Panc1 (cell line): Measurements from ENCODE around the gene IGSF3. TPM values are rescaled to one million over a fixed set of nuclear protein-coding genes. Genes with fewer than 3 reads are reported as not detected.

Experiments used
- ATAC-seq: fragments of 200-7000 bp; cut with Tn5 transposase; 2 replicates; pipeline ENCODE4 v1.9.1; 2020; ENCODE audit warnings: mild to moderate bottlenecking, moderate library complexity
- BruUV-seq: library from RNA; stranded (reverse); fragments of 400-500 nt; replicated peaks from 2 replicates; lab custom pipeline; 2021; lab: Mats Ljungman, UMichigan
- CTCF ChIA-PET: fragments of 300-600 bp; sonication (Branson Sonifier 250); formaldehyde crosslinking; loops from one replicate; lab custom pipeline; 2022; ENCODE audit warnings: antibody characterized with exemption; lab: Charles Lee
- POLR2A ChIA-PET: fragments of 300-600 bp; sonication (Branson Sonifier 250); formaldehyde crosslinking; loops from one replicate; lab custom pipeline; 2022; ENCODE audit warnings: antibody characterized with exemption; lab: Charles Lee
- DNase-seq: peaks from one replicate; pipeline ENCODE4 v3.0.0-alpha.2; 2010; ENCODE audit warnings: low read depth, low spot score
- H3K27ac ChIP-seq: 2 replicates; pipeline ENCODE4 v1.5.1; 2011; ENCODE audit warnings: mild to moderate bottlenecking, low read length, inconsistent platforms
- H3K27me3 ChIP-seq: fragments of 200-500 bp; sonication (Bioruptor generic); 2 replicates; pipeline ENCODE4 v1.6.0; 2014; ENCODE audit warnings: low read length, inconsistent platforms; ENCODE audit not compliant: control insufficient read depth, insufficient read depth
- H3K36me3 ChIP-seq: fragments of 200-500 bp; sonication (Bioruptor generic); 2 replicates; pipeline ENCODE4 v1.5.1; 2014; ENCODE audit warnings: inconsistent platforms, mild to moderate bottlenecking, low read length, moderate library complexity; ENCODE audit not compliant: control insufficient read depth, insufficient read depth
- H3K4me1 ChIP-seq: 2 replicates; pipeline ENCODE4 v1.5.1; 2011; ENCODE audit warnings: inconsistent platforms, mild to moderate bottlenecking, low read length, moderate library complexity; ENCODE audit not compliant: control insufficient read depth, insufficient read depth
- H3K4me3 ChIP-seq, 2 experiments: 2 replicates each; pipeline ENCODE4 v1.5.1; 2011 to 2012; ENCODE audit warnings: low read depth in 2 of 2, low read length in 2 of 2, mild to moderate bottlenecking in 2 of 2, inconsistent platforms in 1 of 2, moderate library complexity in 1 of 2
- H3K9me3 ChIP-seq: fragments of 200-500 bp; sonication (Bioruptor generic); 2 replicates; pipeline ENCODE4 v1.5.1; 2014; ENCODE audit warnings: low read depth, mild to moderate bottlenecking, inconsistent platforms, low read length, moderate library complexity; ENCODE audit not compliant: control insufficient read depth, insufficient read depth
- POLR2AphosphoS5 ChIP-seq: IDR thresholded peaks from 2 replicates; pipeline ENCODE4 v1.6.1; 2012; ENCODE audit warnings: mild to moderate bottlenecking, low read depth, low read length, moderate library complexity
- SIN3A ChIP-seq: IDR thresholded peaks from 2 replicates; pipeline ENCODE4 v1.6.1; 2012; ENCODE audit warnings: low read depth, mild to moderate bottlenecking, low read length, moderate library complexity, borderline replicate concordance; ENCODE audit not compliant: insufficient read depth
- TCF7L2 ChIP-seq: IDR thresholded peaks from 2 replicates; pipeline ENCODE4 v1.6.1; 2011; ENCODE audit warnings: mild to moderate bottlenecking, low read depth, low read length, inconsistent platforms
- in situ Hi-C: cut with HindIII; loops from 2 replicates; pipeline ENCODE4 v1.10.0; 2016; ENCODE audit warnings: low sequenced_read_pairs, low pct_unique_long_range_greater_than_20kb
- intact Hi-C: fragments of 100-400 bp; cut with micrococcal nuclease; formaldehyde crosslinking; loops from one replicate; pipeline ENCODE4 v1.10.0; 2022; ENCODE audit not compliant: unreplicated experiment
- total RNA-seq: library from RNA; stranded (reverse); gene quantifications from one replicate; pipeline ENCODE4 v1.2.1, GENCODE V29; 2021; ENCODE audit not compliant: unreplicated experiment
- TF ChIP-seq, protein P1 (sequence below): fragments of 450-650 bp; IDR thresholded peaks from 2 replicates; pipeline ENCODE4 v1.5.1; 2017; ENCODE audit warnings: mild to moderate bottlenecking
- TF ChIP-seq, protein P2 (sequence below), 2 experiments: IDR thresholded peaks; 2 replicates each; pipeline ENCODE4 v1.6.1; 2011 to 2012; ENCODE audit warnings: low read depth in 2 of 2, control low read depth in 1 of 2, low read length in 1 of 2, mild to moderate bottlenecking in 1 of 2, moderate library complexity in 1 of 2; ENCODE audit not compliant: insufficient read depth in 1 of 2

IGSF3 gene
- total RNA-seq, 1 experiment from 2014 or later: 9.3 TPM

- ATAC-seq (no peak), DNase-seq (no peak)
- no TSS peak for BruUV-seq
- ChIA-PET CTCF (no interaction called here), POLR2A (no interaction called here)
- H3K36me3 ChIP-seq: no peaks in the 10 kb centered on the region
- in situ Hi-C loops (no loop called here), intact Hi-C loops (no loop called here)
- TF ChIP-seq, protein P1, sequence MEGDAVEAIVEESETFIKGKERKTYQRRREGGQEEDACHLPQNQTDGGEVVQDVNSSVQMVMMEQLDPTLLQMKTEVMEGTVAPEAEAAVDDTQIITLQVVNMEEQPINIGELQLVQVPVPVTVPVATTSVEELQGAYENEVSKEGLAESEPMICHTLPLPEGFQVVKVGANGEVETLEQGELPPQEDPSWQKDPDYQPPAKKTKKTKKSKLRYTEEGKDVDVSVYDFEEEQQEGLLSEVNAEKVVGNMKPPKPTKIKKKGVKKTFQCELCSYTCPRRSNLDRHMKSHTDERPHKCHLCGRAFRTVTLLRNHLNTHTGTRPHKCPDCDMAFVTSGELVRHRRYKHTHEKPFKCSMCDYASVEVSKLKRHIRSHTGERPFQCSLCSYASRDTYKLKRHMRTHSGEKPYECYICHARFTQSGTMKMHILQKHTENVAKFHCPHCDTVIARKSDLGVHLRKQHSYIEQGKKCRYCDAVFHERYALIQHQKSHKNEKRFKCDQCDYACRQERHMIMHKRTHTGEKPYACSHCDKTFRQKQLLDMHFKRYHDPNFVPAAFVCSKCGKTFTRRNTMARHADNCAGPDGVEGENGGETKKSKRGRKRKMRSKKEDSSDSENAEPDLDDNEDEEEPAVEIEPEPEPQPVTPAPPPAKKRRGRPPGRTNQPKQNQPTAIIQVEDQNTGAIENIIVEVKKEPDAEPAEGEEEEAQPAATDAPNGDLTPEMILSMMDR: no peak
- no peak for TF ChIP-seq POLR2AphosphoS5
- no peak for TF ChIP-seq SIN3A
- TF ChIP-seq, protein P2, sequence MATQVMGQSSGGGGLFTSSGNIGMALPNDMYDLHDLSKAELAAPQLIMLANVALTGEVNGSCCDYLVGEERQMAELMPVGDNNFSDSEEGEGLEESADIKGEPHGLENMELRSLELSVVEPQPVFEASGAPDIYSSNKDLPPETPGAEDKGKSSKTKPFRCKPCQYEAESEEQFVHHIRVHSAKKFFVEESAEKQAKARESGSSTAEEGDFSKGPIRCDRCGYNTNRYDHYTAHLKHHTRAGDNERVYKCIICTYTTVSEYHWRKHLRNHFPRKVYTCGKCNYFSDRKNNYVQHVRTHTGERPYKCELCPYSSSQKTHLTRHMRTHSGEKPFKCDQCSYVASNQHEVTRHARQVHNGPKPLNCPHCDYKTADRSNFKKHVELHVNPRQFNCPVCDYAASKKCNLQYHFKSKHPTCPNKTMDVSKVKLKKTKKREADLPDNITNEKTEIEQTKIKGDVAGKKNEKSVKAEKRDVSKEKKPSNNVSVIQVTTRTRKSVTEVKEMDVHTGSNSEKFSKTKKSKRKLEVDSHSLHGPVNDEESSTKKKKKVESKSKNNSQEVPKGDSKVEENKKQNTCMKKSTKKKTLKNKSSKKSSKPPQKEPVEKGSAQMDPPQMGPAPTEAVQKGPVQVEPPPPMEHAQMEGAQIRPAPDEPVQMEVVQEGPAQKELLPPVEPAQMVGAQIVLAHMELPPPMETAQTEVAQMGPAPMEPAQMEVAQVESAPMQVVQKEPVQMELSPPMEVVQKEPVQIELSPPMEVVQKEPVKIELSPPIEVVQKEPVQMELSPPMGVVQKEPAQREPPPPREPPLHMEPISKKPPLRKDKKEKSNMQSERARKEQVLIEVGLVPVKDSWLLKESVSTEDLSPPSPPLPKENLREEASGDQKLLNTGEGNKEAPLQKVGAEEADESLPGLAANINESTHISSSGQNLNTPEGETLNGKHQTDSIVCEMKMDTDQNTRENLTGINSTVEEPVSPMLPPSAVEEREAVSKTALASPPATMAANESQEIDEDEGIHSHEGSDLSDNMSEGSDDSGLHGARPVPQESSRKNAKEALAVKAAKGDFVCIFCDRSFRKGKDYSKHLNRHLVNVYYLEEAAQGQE (IDR thresholded peaks at IDR 0.05; ENCODE audit: insufficient read depth in 1 of 2, low read depth in 2 of 2, low read length in 1 of 2): no peak
- no peaks in the 10 kb centered on the region for H3K4me1 ChIP-seq
- H3K9me3 ChIP-seq: no peaks in the 10 kb centered on the region
- H3K27me3 ChIP-seq: no peaks in the 10 kb centered on the region
- no peak overlapping the region for H3K4me3 ChIP-seq
- H3K27ac ChIP-seq: no peak overlapping the region
Measured at GRCh38 chr1:116716391-116716790, 48.9 kb upstream of the IGSF3 start.

- no peak overlapping the region for H3K27ac ChIP-seq
- no peaks in the 10 kb centered on the region for H3K4me1 ChIP-seq
- DNase-seq (no peak), ATAC-seq (no peak)
- intact Hi-C loops (no loop called here), in situ Hi-C loops (no loop called here)
- CTCF ChIA-PET: no interaction called here
- H3K4me3 ChIP-seq: no peak overlapping the region
- H3K36me3 ChIP-seq: no peaks in the 10 kb centered on the region
- no TSS peak for BruUV-seq
- no peaks in the 10 kb centered on the region for H3K9me3 ChIP-seq
- POLR2A ChIA-PET: no interaction called here
- no peaks in the 10 kb centered on the region for H3K27me3 ChIP-seq
- no peak for TF ChIP-seq POLR2AphosphoS5
- TF ChIP-seq TCF7L2: no peak
- TF ChIP-seq, protein P1: no peak
- TF ChIP-seq, protein P2 (IDR thresholded peaks at IDR 0.05; ENCODE audit: insufficient read depth in 1 of 2, low read depth in 2 of 2, low read length in 1 of 2): no peak
- TF ChIP-seq SIN3A: no peak
Measured at GRCh38 chr1:116713474-116713873, 45.9 kb upstream of the IGSF3 start.
